Gastroesophageal sphincter (tissue), 3 donors: Measurements from ENCODE around the gene PMM1.

ENCODE experiments used
- CTCF ChIP-seq, 4 experiments: fragments of 200-600 bp in 2 of 4; fragments of 450-650 bp in 2 of 4; sonication (generic) in 1 of 4; IDR thresholded peaks; one replicate each; pipeline ENCODE4 v1.5.1; 2017 to 2019; ENCODE audit warnings: antibody characterized with exemption in 4 of 4, mild to moderate bottlenecking in 2 of 4, moderate library complexity in 2 of 4
- POLR2A ChIP-seq, 2 donors: fragments of 450-650 bp; IDR thresholded peaks; one replicate each; pipeline ENCODE4 v1.6.1; 2017; ENCODE audit warnings: antibody characterized with exemption in 2 of 2, mild to moderate bottlenecking in 2 of 2, moderate library complexity in 1 of 2

GRCh38 chr22:41535244-41535643 lies 54.4 kb downstream of the PMM1 start:
- TF ChIP-seq POLR2A (IDR thresholded peaks at IDR 0.05) (no peak), CTCF (IDR thresholded peaks at IDR 0.05) (no peak)
